Renal cortex interstitium (tissue), 11 donors: ENCODE results near the gene POMGNT2. TPM values are rescaled to one million over a fixed set of nuclear protein-coding genes. Genes with fewer than 3 reads are reported as not detected.

Experiments
- DNase-seq, 11 donors: peaks; one replicate each; pipeline ENCODE4 v3.0.0-alpha.2; 2013; ENCODE audit warnings: low read depth in 9 of 11, low spot score in 4 of 11; ENCODE audit errors: extremely low read depth in 1 of 11
- polyA plus RNA-seq, 3 donors: library from polyadenylated mRNA; unstranded; fragments of 120-200 nt; gene quantifications; one replicate each; pipeline ENCODE4 v1.2.1, GENCODE V29; 2013; ENCODE audit not compliant: insufficient read length in 3 of 3

POMGNT2 gene
- polyA plus RNA-seq, 3 donors, result 17.5 to 23.6 (median 20.6) TPM

GRCh38 chr3:43034200-43034599 lies 71.7 kb downstream of the POMGNT2 start:
- DNase-seq, result no peak

- no peak for DNase-seq
Measured at GRCh38 chr3:43032646-43033628, 72.9 kb downstream of the POMGNT2 start.

GRCh38 chr3:43031889-43032545 lies 73.9 kb downstream of the POMGNT2 start:
- DNase-seq, result peak in 7 of 11 donors; percentile 1 to 32 (median 6)

GRCh38 chr3:43031485-43031884 lies 74.4 kb downstream of the POMGNT2 start:
- no peak for DNase-seq

- DNase-seq, result no peak
Measured at GRCh38 chr3:43030162-43030935, 75.5 kb downstream of the POMGNT2 start.

Other genes starting within 250 kb of the POMGNT2 start
- gene CYP8B1, start 230.2 kb downstream of the POMGNT2 start, polyA plus RNA-seq, result 1 to 10 TPM in 2 of 3 donors, under 1 TPM in 1; 0.95 to 1.4 (median 1.3) TPM
- 10 to 100 TPM; 24.3 to 46.3 (median 27.9) TPM for gene ZNF662, start 199.9 kb downstream of the POMGNT2 start, polyA plus RNA-seq
- gene GASK1A, start 126.8 kb downstream of the POMGNT2 start, polyA plus RNA-seq, result 1 to 10 TPM; 2.7 to 5.6 (median 4.1) TPM
- 10 to 100 TPM; 48.2 to 54.2 (median 51.4) TPM for gene SNRK, start 180.5 kb upstream of the POMGNT2 start, polyA plus RNA-seq